Right cardiac atrium (tissue), 5 donors: Measurements from ENCODE around the gene SORCS3. TPM values are rescaled to one million over a fixed set of nuclear protein-coding genes. Genes with fewer than 3 reads are reported as not detected.

ENCODE experiments used
- ATAC-seq, 2 donors: fragments of 200-7000 bp; cut with Tn5 transposase; one replicate each; pipeline versions ENCODE4 v1.8.0 to v1.9.1; 2020; ENCODE audit warnings: moderate library complexity in 2 of 2, mild to moderate bottlenecking in 1 of 2
- DNase-seq, 3 donors: peaks; one replicate each; pipeline ENCODE4 v3.0.0-alpha.2; 2020
- H3K27ac ChIP-seq: one replicate; pipeline ENCODE4 v1.5.1; 2013; ENCODE audit warnings: mild to moderate bottlenecking, low read length, control low read depth, moderate library complexity
- H3K27me3 ChIP-seq: one replicate; pipeline ENCODE4 v1.6.1; 2013; ENCODE audit not compliant: control insufficient read depth, insufficient read depth
- H3K4me1 ChIP-seq: one replicate; pipeline ENCODE4 v1.6.1; 2013; ENCODE audit warnings: low read length; ENCODE audit not compliant: control insufficient read depth, insufficient read depth
- H3K4me3 ChIP-seq: one replicate; pipeline ENCODE4 v1.5.1; 2013; ENCODE audit warnings: low read length, control low read depth
- H3K9me3 ChIP-seq: one replicate; pipeline ENCODE4 v1.6.1; 2013; ENCODE audit warnings: low read length; ENCODE audit not compliant: control insufficient read depth
- WGBS: extraction: QIAGEN DNeasy Blood & Tissue Kit; methylation state at CpG from one replicate; pipeline ENCODE4 v1.1.7; 2013; 5-methylcytosine and 5-hydroxymethylcytosine counted together
- intact Hi-C, 4 donors: fragments of 100-400 bp; cut with DNase I; formaldehyde crosslinking; loops; one replicate each; pipeline versions ENCODE4 v1.11.0 to v1.14.0; 2022 to 2023
- polyA plus RNA-seq: library from polyadenylated mRNA; stranded (reverse); fragments of 200-250 nt; gene quantifications from one replicate; pipeline ENCODE4 v1.2.3, GENCODE V29; 2013
- total RNA-seq, 4 donors: library from RNA; stranded (reverse); fragmentation: NEBNext Ultra II Directional; extraction: Animal tissue kit (Norgen Biotek cat#: 25700); gene quantifications; one replicate each; pipeline ENCODE4 v1.2.1, GENCODE V29; 2021
- donor health status: healthy with polysubstance abuse.
- donor health status: DM: no; HTN: yes; CAD: no.
- donor health status: DM: no; HTN: no; CAD: no.
- donor health status: DM: no; HTN: yes; CAD: no; lungs with severe emphysema.
- donor health status: DM: yes; HTN: yes; CAD: no.

SORCS3 gene
- total and polyA plus RNA-seq, 5 donors = 0.03 to 0.11 (median 0.07) TPM; not detected in 2

- intact Hi-C loops = no loop called here
- WGBS = 67% methylated on average over 7 of the region's 7 CpGs
These were observed 166.7 kb downstream of the SORCS3 start for GRCh38 chr10:104807581-104808310.

GRCh38 chr10:104809288-104810090 lies 168.4 kb downstream of the SORCS3 start:
- H3K4me1 ChIP-seq = no peaks in the 10 kb centered on the region
- no peak overlapping the region for H3K4me3 ChIP-seq
- no peaks in the 10 kb centered on the region for H3K9me3 ChIP-seq
- H3K27ac ChIP-seq = no peak overlapping the region
- no peak for DNase-seq
- no peaks in the 10 kb centered on the region for H3K27me3 ChIP-seq
- intact Hi-C loops = no loop called here
- ATAC-seq = no peak
- WGBS = 62% methylated on average over 6 of the region's 6 CpGs

More at GRCh38 chr10:104807581-104808310, 166.7 kb downstream of the SORCS3 start:
- DNase-seq (no peak), ATAC-seq (no peak)
- no peaks in the 10 kb centered on the region for H3K27me3 ChIP-seq
- no peaks in the 10 kb centered on the region for H3K4me1 ChIP-seq
- H3K4me3 ChIP-seq = no peak overlapping the region
- H3K9me3 ChIP-seq = no peaks in the 10 kb centered on the region
- H3K27ac ChIP-seq = no peak overlapping the region

- WGBS = 72% methylated on average over 1 of the region's 1 CpG
- no peak overlapping the region for H3K4me3 ChIP-seq
- no peaks in the 10 kb centered on the region for H3K9me3 ChIP-seq
- DNase-seq (no peak), ATAC-seq (no peak)
- H3K4me1 ChIP-seq = no peaks in the 10 kb centered on the region
- intact Hi-C loops = no loop called here
- H3K27me3 ChIP-seq = no peaks in the 10 kb centered on the region
- H3K27ac ChIP-seq = no peak overlapping the region
These were observed 170.1 kb downstream of the SORCS3 start for GRCh38 chr10:104811166-104811565.

GRCh38 chr10:104816501-104816900 lies 175.4 kb downstream of the SORCS3 start:
- Histone ChIP-seq H3K27ac (no peak overlapping the region), H3K4me1 (no peaks in the 10 kb centered on the region), H3K4me3 (no peak overlapping the region), H3K9me3 (no peaks in the 10 kb centered on the region), H3K27me3 (no peaks in the 10 kb centered on the region)
- ATAC-seq = no peak
- no peak for DNase-seq
- 79% methylated on average over 2 of the region's 2 CpGs for WGBS
- intact Hi-C loops = no loop called here

- no peaks in the 10 kb centered on the region for H3K27me3 ChIP-seq
- 51% methylated on average over 2 of the region's 2 CpGs for WGBS
- no peaks in the 10 kb centered on the region for H3K4me1 ChIP-seq
- no peak overlapping the region for H3K27ac ChIP-seq
- intact Hi-C loops = no loop called here
- no peak for DNase-seq
- H3K4me3 ChIP-seq = no peak overlapping the region
- no peak for ATAC-seq
- H3K9me3 ChIP-seq = no peaks in the 10 kb centered on the region
These were observed 178.6 kb downstream of the SORCS3 start for GRCh38 chr10:104819731-104820130.

- Histone ChIP-seq H3K4me3 (no peak overlapping the region), H3K4me1 (no peaks in the 10 kb centered on the region), H3K27me3 (no peaks in the 10 kb centered on the region), H3K27ac (no peak overlapping the region), H3K9me3 (no peaks in the 10 kb centered on the region)
- intact Hi-C loops = no loop called here
- ATAC-seq = no peak
- no peak for DNase-seq
- WGBS = 45% methylated on average over 3 of the region's 3 CpGs
These were observed 181.0 kb downstream of the SORCS3 start for GRCh38 chr10:104822088-104822487.

GRCh38 chr10:104824380-104825006 lies 183.4 kb downstream of the SORCS3 start:
- ATAC-seq (no peak), DNase-seq (peak in 2 of 3 donors; percentile 18 to 55)
- Histone ChIP-seq H3K9me3 (no peaks in the 10 kb centered on the region), H3K4me1 (no peaks in the 10 kb centered on the region), H3K27ac (no peak overlapping the region), H3K27me3 (no peaks in the 10 kb centered on the region), H3K4me3 (no peak overlapping the region)
- 36% methylated on average over 6 of the region's 6 CpGs for WGBS
- intact Hi-C loops = no loop called here

GRCh38 chr10:104831272-104831671 lies 190.2 kb downstream of the SORCS3 start:
- Histone ChIP-seq H3K27ac (no peak overlapping the region), H3K4me1 (no peaks in the 10 kb centered on the region), H3K27me3 (no peaks in the 10 kb centered on the region), H3K9me3 (no peaks in the 10 kb centered on the region), H3K4me3 (no peak overlapping the region)
- intact Hi-C loops = no loop called here
- no peak for DNase-seq
- ATAC-seq = no peak
- 67% methylated on average over 5 of the region's 5 CpGs for WGBS

- Histone ChIP-seq H3K27ac (no peak overlapping the region), H3K4me1 (no peaks in the 10 kb centered on the region), H3K9me3 (no peaks in the 10 kb centered on the region), H3K27me3 (no peaks in the 10 kb centered on the region), H3K4me3 (no peak overlapping the region)
- intact Hi-C loops = no loop called here
- no peak for DNase-seq
- ATAC-seq = no peak
- WGBS = 69% methylated on average over 1 of the region's 1 CpG
These were observed 193.5 kb downstream of the SORCS3 start for GRCh38 chr10:104834580-104834979.

- Histone ChIP-seq H3K27ac (no peak overlapping the region), H3K4me3 (no peak overlapping the region), H3K9me3 (no peaks in the 10 kb centered on the region), H3K4me1 (no peaks in the 10 kb centered on the region), H3K27me3 (no peaks in the 10 kb centered on the region)
- DNase-seq = no peak
- intact Hi-C loops = no loop called here
- 55% methylated on average over 2 of the region's 2 CpGs for WGBS
- ATAC-seq = no peak
These were observed 194.3 kb downstream of the SORCS3 start for GRCh38 chr10:104835422-104835821.

- Histone ChIP-seq H3K4me3 (no peak overlapping the region), H3K27me3 (no peaks in the 10 kb centered on the region), H3K27ac (no peak overlapping the region), H3K4me1 (no peaks in the 10 kb centered on the region), H3K9me3 (no peaks in the 10 kb centered on the region)
- no peak for DNase-seq
- WGBS = 64% methylated on average over 3 of the region's 3 CpGs
- intact Hi-C loops = no loop called here
- ATAC-seq = no peak
These were observed 201.6 kb downstream of the SORCS3 start for GRCh38 chr10:104842704-104843103.
